ENCODE data around the gene DRC7.

Gene DRC7

DNA sequence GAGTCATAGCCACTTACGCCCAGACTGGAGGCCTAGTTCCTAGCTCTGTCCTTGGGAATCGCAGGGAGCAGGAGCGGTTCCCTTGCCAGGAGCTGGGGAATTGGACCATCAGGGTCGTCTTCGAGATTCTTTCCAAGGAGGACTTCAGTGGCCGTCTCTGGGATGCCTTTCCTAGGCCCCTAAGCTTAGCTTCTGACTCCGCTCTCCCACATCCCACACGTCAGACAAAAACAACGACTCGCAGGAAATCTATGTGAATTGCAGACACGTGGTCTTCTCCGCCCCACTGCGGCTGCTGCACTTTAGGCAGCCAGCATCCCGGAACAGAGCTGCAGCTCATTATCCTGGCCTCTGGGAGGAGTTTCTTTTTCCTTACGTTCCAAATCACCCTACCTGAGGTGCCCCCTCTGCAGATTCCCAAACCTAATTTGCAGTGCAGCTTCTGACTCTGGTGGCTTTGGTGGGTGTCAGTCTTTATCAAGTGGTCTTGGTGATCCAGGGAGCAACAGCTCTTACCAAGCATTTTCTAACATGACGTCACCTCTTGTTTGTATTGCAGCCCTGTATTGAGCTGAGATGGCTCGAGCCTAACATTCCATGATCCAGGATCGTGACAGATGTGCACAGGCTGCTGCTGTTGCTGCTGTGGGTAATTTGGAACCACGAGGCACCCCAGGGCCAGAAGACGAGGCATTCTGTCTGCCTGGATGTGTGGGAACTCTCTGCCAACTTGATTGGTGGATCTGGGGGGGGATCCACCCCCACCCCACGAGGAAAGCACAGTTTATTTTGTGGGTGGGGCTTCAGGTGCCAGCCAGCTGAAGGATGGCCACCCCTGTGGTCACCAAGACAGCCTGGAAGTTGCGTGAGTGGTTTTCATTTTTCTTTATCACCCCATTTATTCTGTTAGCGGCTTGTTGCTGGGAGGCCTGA lies 42.1 kb downstream of the DRC7 start:
- no peaks in the 10 kb centered on the region for H3K36me3 ChIP-seq (ENCODE audit: control insufficient read depth, insufficient read depth, low read length)
- DNase-seq, result peak; percentile 87
- no peak overlapping the region for H2AK5ac ChIP-seq (ENCODE audit: low read length)
- no peak overlapping the region for H2BK120ac ChIP-seq (ENCODE audit: low read depth, low read length)
- no peaks in the 10 kb centered on the region for H3K27me3 ChIP-seq (ENCODE audit: insufficient read depth, low read length, poor library complexity)
- no peaks in the 10 kb centered on the region for H3K4me1 ChIP-seq (ENCODE audit: control insufficient read depth, low read depth, low read length)
- peak overlapping the region; percentile 74 for H3K9ac ChIP-seq (ENCODE audit: low read length)
- H3K23ac ChIP-seq (ENCODE audit: low read length), result no peak overlapping the region
- no peak overlapping the region for H3K27ac ChIP-seq (ENCODE audit: low read depth, low read length)
- peak overlapping the region; percentile 87 for H3K56ac ChIP-seq (ENCODE audit: low read length)
- H2BK15ac ChIP-seq (replicated peaks; ENCODE audit: low read depth), result no peak overlapping the region
- no peak overlapping the region for H3K4ac ChIP-seq (ENCODE audit: low read depth, low read length)
- H3K79me1 ChIP-seq (ENCODE audit: low read length), result peaks cover 2% of the 10 kb centered on the region
- peak overlapping the region; percentile 42 for H3K4me2 ChIP-seq (ENCODE audit: low read length)
- H3K18ac ChIP-seq (ENCODE audit: low read length), result no peak overlapping the region
- H4K5ac ChIP-seq (ENCODE audit: low read length), result no peak overlapping the region
- peak overlapping the region; percentile 8 for H3K4me3 ChIP-seq (ENCODE audit: low read length)
- H3K79me2 ChIP-seq (ENCODE audit: control insufficient read depth, insufficient read depth, low read length), result no peaks in the 10 kb centered on the region
- H2BK5ac ChIP-seq (ENCODE audit: low read length), result no peak overlapping the region
- no CpG with 5 or more reads among the region's 23 CpGs for WGBS (ENCODE audit: extremely low coverage, insufficient coverage, low lambda C conversion rate)
- no peak overlapping the region for H4K8ac ChIP-seq (ENCODE audit: low read depth, low read length)

DNA sequence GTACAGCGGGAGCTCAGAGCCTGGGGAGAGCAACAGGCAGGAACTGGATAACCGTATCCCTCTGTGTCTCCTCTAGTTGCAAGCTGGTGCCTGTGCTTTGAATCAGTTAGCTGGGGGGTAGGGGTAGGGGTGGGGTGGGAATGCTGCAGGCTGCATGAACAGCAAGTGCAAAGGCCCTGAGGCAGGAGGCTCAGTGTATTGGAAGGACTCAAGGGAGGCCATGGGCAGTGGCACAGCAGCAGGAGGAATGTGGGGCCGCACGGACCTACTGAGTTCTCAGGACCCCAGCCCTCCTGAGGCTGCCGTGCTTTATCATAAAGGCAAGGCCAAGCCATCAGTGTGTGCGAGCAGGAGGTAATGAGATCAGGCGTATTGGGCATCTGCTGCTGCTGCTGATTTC lies 44.2 kb downstream of the DRC7 start:
- Histone ChIP-seq H3K23ac (ENCODE audit: low read length) (no peak overlapping the region), H4K5ac (ENCODE audit: low read length) (no peak overlapping the region), H2BK5ac (ENCODE audit: low read length) (no peak overlapping the region), H3K27me3 (ENCODE audit: insufficient read depth, low read length, poor library complexity) (no peaks in the 10 kb centered on the region), H3K27ac (ENCODE audit: low read depth, low read length) (no peak overlapping the region), H3K4me2 (ENCODE audit: low read length) (no peak overlapping the region), H3K18ac (ENCODE audit: low read length) (no peak overlapping the region), H2AK5ac (ENCODE audit: low read length) (no peak overlapping the region), H3K36me3 (ENCODE audit: control insufficient read depth, insufficient read depth, low read length) (no peaks in the 10 kb centered on the region), H3K9ac (ENCODE audit: low read length) (no peak overlapping the region), H3K79me1 (ENCODE audit: low read length) (peaks cover 2% of the 10 kb centered on the region), H3K4ac (ENCODE audit: low read depth, low read length) (no peak overlapping the region), H3K79me2 (ENCODE audit: control insufficient read depth, insufficient read depth, low read length) (no peaks in the 10 kb centered on the region), H3K4me1 (ENCODE audit: control insufficient read depth, low read depth, low read length) (no peaks in the 10 kb centered on the region), H3K4me3 (ENCODE audit: low read length) (no peak overlapping the region), H2BK120ac (ENCODE audit: low read depth, low read length) (no peak overlapping the region), H3K56ac (ENCODE audit: low read length) (no peak overlapping the region), H2BK15ac (replicated peaks; ENCODE audit: low read depth) (no peak overlapping the region), H4K8ac (ENCODE audit: low read depth, low read length) (no peak overlapping the region)
- WGBS (ENCODE audit: extremely low coverage, insufficient coverage, low lambda C conversion rate), result no CpG with 5 or more reads among the region's 7 CpGs
- no peak for DNase-seq

DNA sequence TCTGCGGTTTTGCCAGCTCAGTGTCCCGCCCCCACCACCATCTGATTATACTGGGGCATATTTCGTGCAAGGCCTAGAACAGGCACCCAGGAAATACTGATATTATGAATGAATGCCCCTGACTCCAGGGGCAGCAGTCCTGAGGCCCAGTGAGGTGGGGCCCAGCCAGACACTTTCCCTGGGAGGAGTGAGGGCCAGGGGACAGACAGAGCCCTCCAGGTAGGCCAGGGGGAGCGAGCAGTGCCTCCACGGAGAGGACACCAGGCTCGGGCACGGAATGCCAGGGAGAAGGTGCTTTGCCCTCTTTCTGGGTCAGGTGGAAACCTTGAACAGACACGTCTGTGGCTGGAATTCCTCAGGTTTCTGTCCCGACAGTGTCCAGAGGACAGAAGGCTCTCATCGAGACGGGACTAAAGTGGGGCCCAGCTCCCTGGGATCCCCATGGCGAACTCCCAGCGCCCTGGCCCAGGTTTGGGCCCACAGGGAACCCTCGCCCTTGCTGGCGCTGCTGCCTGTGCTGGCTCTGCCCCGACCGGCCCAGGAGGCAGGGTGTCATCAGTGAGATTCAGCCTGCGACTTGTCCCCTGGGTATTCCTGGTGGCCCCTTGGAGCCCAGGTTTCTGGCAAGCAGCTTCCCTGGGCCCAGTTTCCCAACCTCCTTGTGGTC lies 45.3 kb downstream of the DRC7 start:
- no peak overlapping the region for H3K23ac ChIP-seq (ENCODE audit: low read length)
- no peak overlapping the region for H3K56ac ChIP-seq (ENCODE audit: low read length)
- H3K79me1 ChIP-seq (ENCODE audit: low read length), result no peaks in the 10 kb centered on the region
- no peak overlapping the region for H3K18ac ChIP-seq (ENCODE audit: low read length)
- H2BK120ac ChIP-seq (ENCODE audit: low read depth, low read length), result no peak overlapping the region
- no peaks in the 10 kb centered on the region for H3K27me3 ChIP-seq (ENCODE audit: insufficient read depth, low read length, poor library complexity)
- DNase-seq, result no peak
- H3K4ac ChIP-seq (ENCODE audit: low read depth, low read length), result no peak overlapping the region
- no peak overlapping the region for H4K8ac ChIP-seq (ENCODE audit: low read depth, low read length)
- no peak overlapping the region for H3K4me3 ChIP-seq (ENCODE audit: low read length)
- no peak overlapping the region for H2BK15ac ChIP-seq (replicated peaks; ENCODE audit: low read depth)
- H3K27ac ChIP-seq (ENCODE audit: low read depth, low read length), result no peak overlapping the region
- no CpG with 5 or more reads among the region's 18 CpGs for WGBS (ENCODE audit: extremely low coverage, insufficient coverage, low lambda C conversion rate)
- H3K4me1 ChIP-seq (ENCODE audit: control insufficient read depth, low read depth, low read length), result no peaks in the 10 kb centered on the region
- no peaks in the 10 kb centered on the region for H3K36me3 ChIP-seq (ENCODE audit: control insufficient read depth, insufficient read depth, low read length)
- no peak overlapping the region for H2AK5ac ChIP-seq (ENCODE audit: low read length)
- no peak overlapping the region for H4K5ac ChIP-seq (ENCODE audit: low read length)
- H2BK5ac ChIP-seq (ENCODE audit: low read length), result no peak overlapping the region
- no peak overlapping the region for H3K9ac ChIP-seq (ENCODE audit: low read length)
- no peak overlapping the region for H3K4me2 ChIP-seq (ENCODE audit: low read length)
- H3K79me2 ChIP-seq (ENCODE audit: control insufficient read depth, insufficient read depth, low read length), result no peaks in the 10 kb centered on the region

DNA sequence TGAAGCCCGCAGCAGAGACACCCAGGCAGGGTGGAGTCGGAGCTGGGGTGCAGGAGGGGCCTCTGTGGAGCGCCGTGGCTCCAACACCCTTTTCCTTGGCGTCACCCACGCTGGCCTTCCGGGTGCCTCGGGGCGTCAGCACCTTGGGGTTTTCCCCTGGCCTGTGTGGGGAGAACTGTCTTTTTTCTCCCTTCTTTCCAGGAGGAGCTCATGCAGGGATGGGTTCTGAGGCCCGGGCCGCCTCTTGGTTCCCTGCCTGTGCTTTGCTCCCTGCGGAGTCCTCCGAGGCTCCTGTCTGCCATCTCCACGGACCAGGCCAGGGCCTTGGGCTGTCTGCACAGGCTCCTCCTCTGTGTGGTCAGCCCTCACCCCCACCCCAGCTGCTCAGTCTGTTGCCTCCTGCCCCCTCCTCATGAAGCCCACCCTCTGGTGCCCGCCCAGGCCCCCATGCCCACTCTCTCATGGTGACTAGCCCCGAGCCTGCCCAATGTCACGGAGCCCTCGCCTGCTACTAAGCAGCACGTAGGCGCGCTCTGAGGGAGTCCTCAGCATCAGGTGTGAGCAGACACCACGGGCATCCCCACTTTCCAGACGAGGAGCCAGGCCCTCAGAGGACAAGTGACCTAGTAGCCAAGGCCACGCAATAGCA lies 45.9 kb downstream of the DRC7 start:
- no peak overlapping the region for H3K18ac ChIP-seq (ENCODE audit: low read length)
- no peak for DNase-seq
- H3K79me1 ChIP-seq (ENCODE audit: low read length), result no peaks in the 10 kb centered on the region
- H2BK120ac ChIP-seq (ENCODE audit: low read depth, low read length), result no peak overlapping the region
- no CpG with 5 or more reads among the region's 24 CpGs for WGBS (ENCODE audit: extremely low coverage, insufficient coverage, low lambda C conversion rate)
- H3K23ac ChIP-seq (ENCODE audit: low read length), result no peak overlapping the region
- H3K27ac ChIP-seq (ENCODE audit: low read depth, low read length), result no peak overlapping the region
- no peaks in the 10 kb centered on the region for H3K27me3 ChIP-seq (ENCODE audit: insufficient read depth, low read length, poor library complexity)
- H4K8ac ChIP-seq (ENCODE audit: low read depth, low read length), result no peak overlapping the region
- H2BK15ac ChIP-seq (replicated peaks; ENCODE audit: low read depth), result no peak overlapping the region
- no peak overlapping the region for H3K4me3 ChIP-seq (ENCODE audit: low read length)
- no peak overlapping the region for H4K5ac ChIP-seq (ENCODE audit: low read length)
- H2AK5ac ChIP-seq (ENCODE audit: low read length), result no peak overlapping the region
- no peaks in the 10 kb centered on the region for H3K79me2 ChIP-seq (ENCODE audit: control insufficient read depth, insufficient read depth, low read length)
- no peak overlapping the region for H2BK5ac ChIP-seq (ENCODE audit: low read length)
- H3K9ac ChIP-seq (ENCODE audit: low read length), result no peak overlapping the region
- no peaks in the 10 kb centered on the region for H3K4me1 ChIP-seq (ENCODE audit: control insufficient read depth, low read depth, low read length)
- no peaks in the 10 kb centered on the region for H3K36me3 ChIP-seq (ENCODE audit: control insufficient read depth, insufficient read depth, low read length)
- H3K56ac ChIP-seq (ENCODE audit: low read length), result no peak overlapping the region
- H3K4ac ChIP-seq (ENCODE audit: low read depth, low read length), result no peak overlapping the region
- H3K4me2 ChIP-seq (ENCODE audit: low read length), result no peak overlapping the region

DNA sequence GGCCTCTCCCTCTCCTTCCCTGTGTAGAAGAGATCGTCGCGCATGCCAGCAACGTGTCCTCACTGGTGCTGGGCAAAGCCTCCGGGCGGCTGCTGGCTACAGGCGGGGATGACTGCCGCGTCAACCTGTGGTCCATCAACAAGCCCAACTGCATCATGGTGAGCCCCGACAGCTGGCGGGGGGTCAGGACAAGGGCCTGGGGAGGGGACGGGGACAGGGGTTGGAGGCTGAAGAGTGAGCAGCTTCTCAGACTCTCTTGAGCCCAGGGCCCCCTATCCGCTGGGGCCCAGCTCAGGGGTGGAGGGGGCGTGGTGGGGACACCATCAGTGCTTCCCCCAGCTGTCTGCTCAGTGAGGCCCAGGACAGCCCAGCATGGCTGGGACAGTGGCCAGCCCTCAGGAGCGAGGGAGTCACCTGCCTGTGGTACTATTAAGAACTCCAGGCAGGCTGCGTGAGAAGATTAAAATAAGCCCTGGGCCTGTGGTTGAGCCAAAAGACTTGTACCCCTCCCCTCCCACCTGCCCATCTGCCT lies 47.1 kb downstream of the DRC7 start:
- Histone ChIP-seq H3K4me3 (ENCODE audit: low read length) (no peak overlapping the region), H3K56ac (ENCODE audit: low read length) (no peak overlapping the region), H3K4me1 (ENCODE audit: control insufficient read depth, low read depth, low read length) (no peaks in the 10 kb centered on the region), H3K27me3 (ENCODE audit: insufficient read depth, low read length, poor library complexity) (no peaks in the 10 kb centered on the region), H3K9ac (ENCODE audit: low read length) (no peak overlapping the region), H2BK15ac (replicated peaks; ENCODE audit: low read depth) (no peak overlapping the region), H3K79me1 (ENCODE audit: low read length) (no peaks in the 10 kb centered on the region), H2BK120ac (ENCODE audit: low read depth, low read length) (no peak overlapping the region), H2BK5ac (ENCODE audit: low read length) (no peak overlapping the region), H3K27ac (ENCODE audit: low read depth, low read length) (no peak overlapping the region), H3K4ac (ENCODE audit: low read depth, low read length) (no peak overlapping the region), H3K79me2 (ENCODE audit: control insufficient read depth, insufficient read depth, low read length) (no peaks in the 10 kb centered on the region), H4K5ac (ENCODE audit: low read length) (no peak overlapping the region), H3K36me3 (ENCODE audit: control insufficient read depth, insufficient read depth, low read length) (no peaks in the 10 kb centered on the region), H2AK5ac (ENCODE audit: low read length) (no peak overlapping the region), H4K8ac (ENCODE audit: low read depth, low read length) (no peak overlapping the region), H3K23ac (ENCODE audit: low read length) (no peak overlapping the region), H3K18ac (ENCODE audit: low read length) (no peak overlapping the region), H3K4me2 (ENCODE audit: low read length) (no peak overlapping the region)
- WGBS (ENCODE audit: extremely low coverage, insufficient coverage, low lambda C conversion rate), result no CpG with 5 or more reads among the region's 16 CpGs
- DNase-seq, result no peak
